ENCODE data around the gene CRTAC1. TPM values are rescaled to one million over a fixed set of nuclear protein-coding genes. Genes with fewer than 3 reads are reported as not detected.
"Not testable (repeated sequence)": the region's sequence is repeated elsewhere in the genome, so short reads cannot be mapped to it uniquely, and the experiment has no call there.

The CRTAC1 gene
- polyA plus RNA-seq, 4 donors = 19.1 to 50.5 (median 34.2) TPM

DNA sequence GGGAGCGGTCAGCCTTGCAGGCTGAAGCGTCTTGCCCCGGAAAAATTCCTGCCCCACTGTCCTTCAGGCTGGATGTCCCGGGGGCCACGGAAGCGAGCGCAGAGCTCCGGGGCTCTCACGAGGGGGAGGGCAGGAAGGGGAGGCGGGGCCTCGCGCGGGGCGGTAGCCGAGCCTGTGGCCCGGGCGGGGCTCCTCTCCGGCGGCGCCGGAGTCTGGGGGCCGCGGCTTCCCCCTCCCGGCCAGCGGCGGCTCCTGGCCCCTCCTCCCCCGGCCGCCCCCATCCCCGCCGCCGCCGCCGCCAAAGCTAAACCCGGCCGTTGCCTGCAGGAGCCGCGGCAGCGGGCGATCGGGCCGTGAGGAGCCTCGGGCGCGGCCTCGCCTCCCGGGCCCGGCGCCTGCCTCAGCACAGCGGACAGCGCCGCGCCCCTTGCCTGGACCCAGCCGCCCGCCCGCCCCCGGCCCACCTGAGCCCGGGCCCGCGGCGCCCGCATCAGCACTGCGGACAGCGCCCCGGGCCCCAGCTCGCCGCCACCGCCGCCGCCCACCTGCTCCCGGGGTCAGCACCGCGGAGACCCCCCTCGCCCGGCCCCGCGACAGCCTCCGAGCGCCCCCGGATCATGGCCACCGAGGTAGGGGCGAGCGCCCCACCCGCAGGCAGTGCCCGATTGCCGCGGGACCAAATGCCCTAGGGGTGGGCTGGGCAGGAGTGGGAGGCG is 180.6 kb downstream of the CRTAC1 start, which contains the start of gene GOLGA7B:
Gene GOLGA7B (plus strand): TSS at position 157 of the 716 bp plus-strand sequence. CDS start 461 bp downstream, at position 618.
- DNase-seq (ENCODE audit: low read depth in 4 of 4, low spot score in 3 of 4) = peak; percentile 18 to 48 (median 30)

DNA sequence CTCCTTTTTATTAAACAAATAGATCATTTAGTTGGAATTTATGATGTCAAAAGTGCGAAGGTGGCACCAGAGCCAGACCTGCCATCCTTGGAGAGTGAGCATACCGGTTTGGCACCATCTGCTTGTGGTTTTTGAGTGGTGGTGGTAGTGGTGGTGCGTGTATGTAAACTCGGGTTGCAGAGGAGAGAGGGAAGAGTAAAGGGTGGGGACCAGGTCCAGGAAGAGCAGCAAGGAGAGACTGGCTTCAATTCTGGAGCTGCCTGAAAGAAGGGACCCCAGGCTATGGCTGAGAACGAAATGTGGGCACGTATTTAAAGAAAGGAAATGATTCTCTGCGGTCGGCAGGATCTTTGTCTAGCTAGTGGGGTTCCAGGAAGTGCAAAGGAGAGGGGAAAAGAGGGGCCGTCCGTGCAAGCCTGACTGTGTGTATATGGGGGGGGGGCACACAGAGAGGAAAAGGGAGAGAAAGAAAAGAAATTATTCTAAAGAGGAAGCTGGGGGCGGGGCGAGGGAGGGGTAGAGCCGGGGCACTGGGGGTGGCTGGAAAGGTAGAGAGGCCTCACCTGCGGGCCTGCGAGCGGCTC is 181.2 kb downstream of the CRTAC1 start:
- DNase-seq (ENCODE audit: low read depth in 4 of 4, low spot score in 3 of 4) = no peak

DNA sequence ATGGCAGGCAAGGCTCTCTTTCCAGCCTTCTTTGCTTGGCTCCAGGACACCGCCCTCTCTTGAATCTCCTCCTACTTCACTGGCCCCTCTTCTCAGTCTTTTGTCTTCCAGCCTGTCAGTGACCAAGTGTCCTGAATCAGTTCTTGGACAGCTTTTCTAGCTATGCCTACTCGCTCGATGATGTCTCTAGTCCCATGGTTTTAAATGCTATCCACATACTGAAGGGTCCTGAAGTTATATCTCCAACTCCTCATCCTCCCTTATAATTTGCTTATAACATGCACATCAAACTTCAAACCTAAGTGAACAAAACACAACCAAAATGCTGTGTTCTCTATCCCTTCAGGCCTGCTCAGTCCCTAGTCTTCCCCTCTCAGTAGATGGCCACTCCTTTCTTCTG is 185.7 kb downstream of the CRTAC1 start:
- DNase-seq (ENCODE audit: low read depth in 4 of 4, low spot score in 3 of 4) = no peak

- DNase-seq (ENCODE audit: low read depth in 4 of 4, low spot score in 3 of 4) = not testable (repeated sequence)
Observed at GRCh38 chr10:97843972-97844371, 186.4 kb downstream of the CRTAC1 start.

DNA sequence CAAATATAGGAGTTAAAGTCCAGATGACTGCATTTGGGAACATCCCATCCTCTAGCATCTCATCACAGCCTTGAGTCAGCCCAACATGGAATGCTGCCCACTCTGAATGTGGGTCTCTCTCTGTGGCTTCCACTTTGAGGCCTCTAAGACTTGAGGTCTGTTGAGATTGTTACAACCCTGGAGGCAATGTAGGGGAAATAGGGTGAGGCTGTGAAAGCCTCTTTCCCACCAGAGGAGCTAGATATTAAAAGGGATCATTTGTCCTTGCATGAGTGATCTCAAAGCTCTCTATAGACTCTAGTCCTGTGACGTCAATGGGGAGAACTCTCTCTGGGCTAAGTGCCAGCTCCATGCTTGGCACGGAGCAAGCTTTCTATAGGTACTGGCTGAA is 187.1 kb downstream of the CRTAC1 start:
- DNase-seq (ENCODE audit: low read depth in 4 of 4, low spot score in 3 of 4) = no peak

GRCh38 chr10:97842656-97843280 is 187.7 kb downstream of the CRTAC1 start:
- no peak for DNase-seq (ENCODE audit: low read depth in 4 of 4, low spot score in 3 of 4)

DNA sequence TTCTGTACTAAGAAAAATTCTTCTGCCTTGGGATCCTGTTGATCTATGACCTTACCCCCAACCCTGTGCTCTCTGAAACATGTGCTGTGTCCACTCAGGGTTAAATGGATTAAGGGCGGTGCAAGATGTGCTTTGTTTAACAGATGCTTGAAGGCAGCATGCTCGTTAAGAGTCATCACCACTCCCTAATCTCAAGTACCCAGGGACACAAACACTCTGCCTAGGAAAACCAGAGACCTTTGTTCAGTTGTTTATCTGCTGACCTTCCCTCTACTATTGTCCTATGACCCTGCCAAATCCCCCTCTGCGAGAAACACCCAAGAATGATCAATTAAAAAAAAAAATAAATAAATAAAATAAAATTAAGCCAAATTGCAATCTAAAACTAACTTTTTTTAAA is 188.3 kb downstream of the CRTAC1 start:
- not testable (repeated sequence) for DNase-seq (ENCODE audit: low read depth in 4 of 4, low spot score in 3 of 4)

DNA sequence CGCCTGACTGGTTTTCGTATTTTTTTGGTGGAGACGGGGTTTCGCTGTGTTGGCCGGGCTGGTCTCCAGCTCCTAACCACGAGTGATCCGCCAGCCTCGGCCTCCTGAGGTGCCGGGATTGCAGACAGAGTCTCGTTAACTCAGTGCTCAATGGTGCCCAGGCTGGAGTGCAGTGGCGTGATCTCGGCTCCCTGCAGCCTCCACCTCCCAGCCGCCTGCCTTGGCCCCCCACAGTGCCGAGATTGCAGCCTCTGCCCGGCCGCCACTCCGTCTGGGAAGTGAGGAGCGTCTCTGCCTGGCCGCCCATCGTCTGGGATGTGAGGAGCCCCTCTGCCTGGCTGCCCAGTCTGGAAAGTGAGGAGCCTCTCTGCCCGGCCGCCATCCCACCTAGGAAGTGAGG is 189.3 kb downstream of the CRTAC1 start:
- not testable (repeated sequence) for DNase-seq (ENCODE audit: low read depth in 4 of 4, low spot score in 3 of 4)

GRCh38 chr10:97838091-97838490 is 192.3 kb downstream of the CRTAC1 start:
- no peak for DNase-seq (ENCODE audit: low read depth in 4 of 4, low spot score in 3 of 4)

- no peak for DNase-seq (ENCODE audit: low read depth in 4 of 4, low spot score in 3 of 4)
Observed at GRCh38 chr10:97836446-97836845, 194.0 kb downstream of the CRTAC1 start.

DNA sequence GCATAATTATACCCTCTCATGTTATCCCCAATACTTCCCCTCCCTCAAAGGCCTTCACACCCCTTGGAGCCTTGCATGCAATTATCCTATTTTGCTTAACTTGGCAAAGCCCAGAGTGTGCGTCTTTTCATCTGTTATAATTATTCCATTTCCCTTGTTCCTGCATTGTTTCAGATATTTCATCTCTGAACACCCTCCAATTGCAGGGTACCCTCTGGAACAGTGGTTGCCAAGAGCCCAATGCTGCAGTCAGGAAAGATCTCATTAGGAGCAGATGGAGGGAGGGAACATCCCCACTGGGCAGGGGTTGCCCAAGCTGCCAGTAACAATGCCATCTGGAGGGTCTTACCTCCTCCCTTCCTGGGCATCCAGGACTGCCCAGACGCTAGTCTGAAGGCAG is 199.2 kb downstream of the CRTAC1 start:
- no peak for DNase-seq (ENCODE audit: low read depth in 4 of 4, low spot score in 3 of 4)

DNA sequence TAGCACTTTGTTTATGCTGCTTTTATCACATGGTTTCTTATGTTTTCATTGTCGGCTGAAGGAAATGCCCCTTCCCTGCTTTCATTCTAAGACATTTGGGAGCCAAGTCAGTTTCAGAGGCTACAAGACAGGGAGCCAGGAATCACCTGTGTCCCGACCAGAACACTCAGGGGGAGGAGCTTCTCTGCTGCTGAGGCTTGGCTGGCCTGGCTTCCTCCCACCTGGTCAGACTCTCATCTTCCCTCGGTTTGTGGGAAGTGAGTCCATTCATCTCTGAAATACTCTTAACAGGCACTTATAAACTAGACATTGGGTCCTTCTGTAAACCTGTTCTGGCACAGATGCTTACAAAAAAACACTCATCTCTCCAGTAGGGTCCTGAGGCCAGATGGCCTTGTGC is 200.4 kb downstream of the CRTAC1 start:
- DNase-seq (ENCODE audit: low read depth in 4 of 4, low spot score in 3 of 4) = no peak

GRCh38 chr10:97828721-97829120 is 201.7 kb downstream of the CRTAC1 start:
- DNase-seq (ENCODE audit: low read depth in 4 of 4, low spot score in 3 of 4) = no peak

- no peak for DNase-seq (ENCODE audit: low read depth in 4 of 4, low spot score in 3 of 4)
Observed at GRCh38 chr10:97827702-97828291, 202.6 kb downstream of the CRTAC1 start.

DNA sequence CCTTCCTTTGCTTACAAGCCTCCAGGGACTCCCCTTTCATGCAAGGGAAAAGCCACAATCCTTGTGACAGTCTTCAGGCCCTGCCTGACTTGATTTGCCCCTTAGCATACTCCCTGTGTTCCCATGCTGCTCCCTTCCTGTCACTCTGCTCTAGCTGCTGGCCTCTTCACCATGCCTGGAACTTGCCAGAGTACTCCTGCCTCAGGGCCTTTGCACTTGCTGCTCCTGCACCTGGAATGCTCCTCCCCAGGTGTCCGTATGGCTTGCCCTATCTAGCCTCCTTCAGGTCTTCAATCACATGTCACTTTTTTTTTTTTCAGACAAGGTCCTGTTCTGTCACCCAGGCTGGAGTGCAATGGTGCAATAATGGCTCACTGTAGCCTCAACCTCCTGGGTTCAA is 203.5 kb downstream of the CRTAC1 start:
- no peak for DNase-seq (ENCODE audit: low read depth in 4 of 4, low spot score in 3 of 4)

DNA sequence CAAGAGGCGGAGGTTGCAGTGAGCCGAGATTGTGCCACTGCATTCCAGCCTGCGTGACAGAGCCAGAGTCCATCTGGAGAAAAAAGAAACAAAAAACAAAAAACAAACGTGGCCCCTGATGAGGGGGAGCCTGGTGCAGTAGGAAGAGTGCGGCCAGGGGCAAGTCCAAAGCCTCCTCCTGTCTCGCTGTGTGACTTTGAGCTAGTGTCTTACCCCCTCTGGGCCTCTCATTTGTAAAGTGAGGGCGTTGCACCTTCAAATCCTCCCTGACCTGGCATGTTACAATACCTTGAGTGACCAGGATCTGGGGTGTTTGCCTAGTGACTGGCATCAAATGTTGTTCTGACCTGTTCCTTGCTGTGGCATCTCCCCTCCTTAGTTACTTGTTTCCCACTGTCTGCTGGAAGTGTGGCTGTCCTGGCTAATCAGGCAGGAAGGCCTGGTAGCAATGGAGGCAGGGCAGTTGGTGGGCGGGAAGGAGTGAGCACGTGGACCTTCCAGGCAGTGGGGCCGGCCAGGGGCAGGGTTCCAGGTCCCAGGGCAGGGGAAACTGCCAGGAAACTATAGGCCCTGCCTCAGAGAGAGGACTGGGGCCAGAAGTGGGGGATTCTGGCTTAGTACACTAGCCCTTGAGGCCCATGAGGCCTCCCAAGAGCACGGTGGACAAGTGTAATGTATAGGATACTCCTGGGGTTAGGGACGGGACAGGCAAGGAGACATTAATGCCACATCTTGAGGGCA is 205.2 kb downstream of the CRTAC1 start:
- DNase-seq (ENCODE audit: low read depth in 4 of 4, low spot score in 3 of 4) = no peak

GRCh38 chr10:97823734-97824133 is 206.7 kb downstream of the CRTAC1 start:
- no peak for DNase-seq (ENCODE audit: low read depth in 4 of 4, low spot score in 3 of 4)

DNA sequence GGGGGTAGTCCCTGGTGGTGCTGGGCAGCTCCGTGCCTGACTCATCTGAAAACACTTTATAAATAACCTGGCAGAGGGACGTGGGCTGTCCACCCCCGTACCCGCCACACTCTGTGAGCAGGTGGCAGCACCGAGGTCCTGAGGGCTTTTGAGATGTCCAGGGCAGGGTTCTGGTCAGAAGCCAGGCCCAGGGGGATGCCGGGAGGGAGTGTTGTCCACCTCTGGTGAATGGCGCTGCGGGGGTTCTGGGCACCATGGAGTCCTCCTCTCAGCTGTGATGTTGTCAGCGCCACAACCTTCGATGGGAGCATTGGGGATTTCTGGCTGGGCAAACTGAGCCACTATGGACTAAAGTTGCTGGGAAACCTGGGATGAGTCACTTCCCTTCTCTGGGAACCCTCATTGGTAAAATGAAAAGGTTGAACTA is 208.1 kb downstream of the CRTAC1 start:
- no peak for DNase-seq (ENCODE audit: low read depth in 4 of 4, low spot score in 3 of 4)

DNA sequence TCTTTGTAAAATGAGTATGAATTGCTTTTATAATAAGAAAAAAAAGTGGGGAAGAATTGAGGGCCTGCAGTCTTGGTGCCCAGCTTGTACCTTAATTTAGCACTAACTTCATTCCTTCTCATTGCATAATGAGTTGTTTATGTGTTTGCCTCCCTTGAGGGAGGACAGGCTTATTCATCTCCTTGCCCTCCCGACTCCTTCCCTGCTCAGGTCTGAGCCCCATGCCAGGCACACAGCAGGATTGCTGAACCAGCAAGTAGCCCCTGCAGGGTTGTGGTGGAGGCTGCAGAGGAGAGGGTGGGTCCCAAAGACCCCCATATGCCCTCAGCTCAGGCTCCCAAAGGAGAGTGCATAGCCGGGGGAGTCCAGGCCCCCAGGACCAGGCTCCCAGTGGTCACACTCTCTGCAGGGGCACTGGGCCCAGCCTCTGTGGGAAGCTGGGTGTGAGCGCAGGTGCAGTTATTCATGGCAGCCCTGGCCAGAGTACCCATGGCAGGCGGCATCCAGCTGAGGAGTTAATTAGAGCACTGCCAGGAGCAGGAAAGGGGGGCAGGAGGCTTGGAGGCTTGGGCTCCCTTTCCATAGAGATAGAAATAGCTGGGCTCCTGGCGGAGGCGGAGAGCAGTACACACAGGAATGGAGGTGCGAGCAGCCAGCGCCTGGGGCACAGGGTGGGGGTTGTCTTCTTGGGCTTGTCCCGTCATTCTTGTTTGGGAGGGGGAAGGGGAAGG is 208.9 kb downstream of the CRTAC1 start:
- DNase-seq (ENCODE audit: low read depth in 4 of 4, low spot score in 3 of 4) = no peak

DNA sequence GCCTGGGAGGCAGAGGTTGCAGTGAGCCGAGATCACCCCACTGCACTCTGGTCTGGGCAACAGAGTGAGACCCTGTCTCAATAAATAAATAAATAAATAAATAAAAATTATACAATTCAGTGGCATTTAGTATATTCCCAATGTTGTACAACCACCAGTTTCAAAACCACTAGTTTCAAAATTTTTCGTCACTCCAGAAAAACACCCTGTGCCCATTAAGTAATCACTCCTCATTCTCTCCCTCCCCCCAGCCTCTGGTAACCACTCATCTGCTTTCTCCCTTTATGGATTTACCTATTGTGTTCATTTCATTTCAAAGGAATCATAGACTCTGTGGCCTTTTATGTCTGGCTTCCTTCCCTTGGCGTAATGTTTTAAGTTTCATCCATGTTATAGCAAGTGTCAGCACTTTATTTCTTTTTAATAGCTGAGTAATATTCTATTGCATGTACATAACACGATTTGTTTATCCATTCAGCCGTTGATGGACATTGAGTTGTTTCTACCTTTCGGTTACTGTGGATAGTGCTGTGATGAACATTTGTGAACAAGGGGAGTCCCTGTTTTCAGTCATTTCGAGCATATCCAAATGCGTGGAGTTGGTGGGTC is 210.2 kb downstream of the CRTAC1 start:
- DNase-seq (ENCODE audit: low read depth in 4 of 4, low spot score in 3 of 4) = no peak
